WTC11 (cell line): ENCODE measurements around the gene SCYGR5. TPM values are rescaled to one million over a fixed set of nuclear protein-coding genes. Genes with fewer than 3 reads are reported as not detected.

Experiments
- ATAC-seq: fragments of 200-7000 bp; cut with Tn5 transposase; 2 replicates; pipeline ENCODE4 v1.10.0; 2021; ENCODE audit warnings: mild to moderate bottlenecking, moderate library complexity
- CTCF ChIA-PET: fragments of 300-600 bp; sonication (Branson Sonifier 250); formaldehyde crosslinking; loops from one replicate; lab custom pipeline; 2021; ENCODE audit warnings: antibody characterized with exemption; lab: Charles Lee
- POLR2A ChIA-PET: fragments of 350-600 bp; sonication (Branson Sonifier 250); formaldehyde crosslinking; loops from one replicate; lab custom pipeline; 2021; ENCODE audit warnings: antibody characterized with exemption; lab: Charles Lee
- DNase-seq: peaks from one replicate; pipeline ENCODE4 v3.0.0; 2021; ENCODE audit warnings: low spot score
- H3K27ac Mint-ChIP-seq: 2 replicates; pipeline ENCODE4 v1.8.0; 2021; ENCODE audit warnings: mixed read lengths
- H3K27me3 Mint-ChIP-seq: 2 replicates; pipeline ENCODE4 v1.8.0; 2021; ENCODE audit warnings: low read depth, mild to moderate bottlenecking, moderate library complexity, mixed read lengths
- H3K36me3 Mint-ChIP-seq: 2 replicates; pipeline ENCODE4 v1.8.0; 2021; ENCODE audit warnings: mixed read lengths
- H3K4me1 Mint-ChIP-seq: 2 replicates; pipeline ENCODE4 v1.8.0; 2022; ENCODE audit warnings: mixed read lengths
- H3K4me3 Mint-ChIP-seq: 2 replicates; pipeline ENCODE4 v1.8.0; 2021; ENCODE audit warnings: mild to moderate bottlenecking, moderate library complexity, mixed read lengths
- H3K9me3 Mint-ChIP-seq: 2 replicates; pipeline ENCODE4 v1.8.0; 2021; ENCODE audit warnings: mixed read lengths
- CBFB ChIP-seq: sonication (generic); formaldehyde crosslinking; IDR thresholded peaks from 2 replicates; pipeline ENCODE4 v1.8.1; 2022; ENCODE audit warnings: mild to moderate bottlenecking, low read depth, missing genetic modification reagents
- CREB1 ChIP-seq: sonication (generic); formaldehyde crosslinking; IDR thresholded peaks from 2 replicates; pipeline ENCODE4 v1.8.0; 2023; ENCODE audit warnings: mild to moderate bottlenecking, missing genetic modification reagents
- CREM ChIP-seq: sonication (generic); formaldehyde crosslinking; IDR thresholded peaks from 2 replicates; pipeline ENCODE4 v1.8.1; 2022; ENCODE audit warnings: mild to moderate bottlenecking, missing genetic modification reagents, moderate library complexity
- ETV6 ChIP-seq: sonication (generic); formaldehyde crosslinking; IDR thresholded peaks from 2 replicates; pipeline ENCODE4 v1.8.1; 2022; ENCODE audit warnings: mild to moderate bottlenecking, missing genetic modification reagents
- GTF2I ChIP-seq: fragments of 250-450 bp; sonication (Bioruptor Pico); conservative IDR thresholded peaks from 2 replicates; pipeline ENCODE4 v1.4.0; 2021; ENCODE audit warnings: mild to moderate bottlenecking
- IRF2 ChIP-seq: sonication (generic); formaldehyde crosslinking; IDR thresholded peaks from 2 replicates; pipeline ENCODE4 v1.8.0; 2022; ENCODE audit warnings: low read depth, missing genetic modification reagents, borderline replicate concordance
- JAZF1 ChIP-seq: fragments of 250-450 bp; sonication (Bioruptor Pico); IDR thresholded peaks from 2 replicates; pipeline ENCODE4 v1.9.0; 2021; ENCODE audit warnings: moderate library complexity, mild to moderate bottlenecking, inconsistent platforms
- NR1H2 ChIP-seq: sonication (generic); formaldehyde crosslinking; IDR thresholded peaks from 2 replicates; pipeline ENCODE4 v1.9.0; 2021; ENCODE audit warnings: mild to moderate bottlenecking, moderate library complexity, missing genetic modification reagents
- NR3C1 ChIP-seq: sonication (generic); formaldehyde crosslinking; conservative IDR thresholded peaks from 2 replicates; pipeline ENCODE4 v1.8.1; 2023; ENCODE audit warnings: low read depth, mild to moderate bottlenecking, missing genetic modification reagents
- PRRX2 ChIP-seq: fragments of 250-450 bp; sonication (Bioruptor Pico); IDR thresholded peaks from 2 replicates; pipeline ENCODE4 v1.8.0; 2021; ENCODE audit warnings: mild to moderate bottlenecking
- SP1 ChIP-seq: sonication (generic); formaldehyde crosslinking; conservative IDR thresholded peaks from 2 replicates; pipeline ENCODE4 v1.8.1; 2022; ENCODE audit warnings: missing genetic modification reagents
- ZBTB21 ChIP-seq: sonication (generic); formaldehyde crosslinking; IDR thresholded peaks from 2 replicates; pipeline ENCODE4 v1.8.1; 2023; ENCODE audit warnings: mild to moderate bottlenecking, missing genetic modification reagents, borderline replicate concordance
- ZNF138 ChIP-seq: sonication (generic); formaldehyde crosslinking; conservative IDR thresholded peaks from 2 replicates; pipeline ENCODE4 v1.8.1; 2022; ENCODE audit warnings: mild to moderate bottlenecking, moderate library complexity, missing genetic modification reagents
- ZNF232 ChIP-seq: sonication (generic); formaldehyde crosslinking; IDR thresholded peaks from 2 replicates; pipeline ENCODE4 v1.8.0; 2022; ENCODE audit warnings: mild to moderate bottlenecking, missing genetic modification reagents
- total RNA-seq: library from RNA; stranded (reverse); gene quantifications from 3 replicates; pipeline ENCODE4 v1.2.3, GENCODE V29; 2021
- TF ChIP-seq, protein P1 (sequence below): sonication (generic); formaldehyde crosslinking; IDR thresholded peaks from 2 replicates; pipeline ENCODE4 v1.8.0; 2023; ENCODE audit warnings: mild to moderate bottlenecking, missing genetic modification reagents
- TF ChIP-seq, protein P2 (sequence below): sonication (generic); formaldehyde crosslinking; IDR thresholded peaks from 2 replicates; pipeline ENCODE4 v1.8.0; 2022; ENCODE audit warnings: mild to moderate bottlenecking, missing genetic modification reagents
- TF ChIP-seq, protein P3 (sequence below): sonication (generic); formaldehyde crosslinking; conservative IDR thresholded peaks from 2 replicates; pipeline ENCODE4 v1.8.1; 2022; ENCODE audit warnings: mild to moderate bottlenecking, missing genetic modification reagents
- TF ChIP-seq, protein P4 (sequence below): sonication (generic); formaldehyde crosslinking; conservative IDR thresholded peaks from 2 replicates; pipeline ENCODE4 v1.8.1; 2023; ENCODE audit warnings: mild to moderate bottlenecking, low read depth, missing genetic modification reagents, moderate library complexity
- TF ChIP-seq, protein P5 (sequence below): fragments of 250-450 bp; sonication (Bioruptor Pico); IDR thresholded peaks from 2 replicates; pipeline ENCODE4 v1.9.0; 2021; ENCODE audit warnings: mild to moderate bottlenecking
- TF ChIP-seq, protein P6 (sequence below): sonication (generic); formaldehyde crosslinking; IDR thresholded peaks from 2 replicates; pipeline ENCODE4 v1.8.0; 2023; ENCODE audit warnings: missing genetic modification reagents, mild to moderate bottlenecking, borderline replicate concordance

SCYGR5 gene
- total RNA-seq, 1 experiment from 2014 or later = not detected

DNA sequence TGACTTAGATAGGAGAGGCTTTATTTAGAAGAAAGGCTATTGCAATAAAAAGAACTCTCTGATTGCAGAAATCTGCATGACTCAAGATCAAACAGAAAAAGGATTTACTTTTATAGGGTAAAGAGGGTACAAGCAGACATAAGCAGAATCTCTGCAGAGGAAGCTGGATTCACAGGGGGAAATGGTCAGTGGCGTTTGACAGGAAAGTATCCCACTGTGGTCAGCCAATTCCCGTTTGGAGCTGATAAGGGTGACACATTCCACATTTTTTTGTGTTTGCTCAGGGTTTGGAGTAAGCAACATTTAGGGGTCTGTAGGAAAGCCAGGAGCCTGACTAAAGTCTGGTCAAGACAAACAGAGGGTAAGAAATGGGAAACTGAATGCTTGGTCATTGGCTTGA lies 23.9 kb upstream of the SCYGR5 start:
- Mint-ChIP-seq H3K27me3 (no peaks in the 10 kb centered on the region), H3K4me3 (no peak overlapping the region), H3K27ac (no peak overlapping the region), H3K4me1 (no peaks in the 10 kb centered on the region), H3K9me3 (no peaks in the 10 kb centered on the region)
- CTCF ChIA-PET = interaction anchor here (1.0 kb wide), 2 partner anchors 15 to 16 kb away, joined by 3 read pairs; no protein-coding TSS in a partner anchor
- ATAC-seq (no peak), DNase-seq (no peak)
- POLR2A ChIA-PET = no interaction called here
- no peak for TF ChIP-seq GTF2I (CRISPR knock-in tag)
- no peak for TF ChIP-seq NR3C1 (CRISPR knock-in tag)
- TF ChIP-seq, protein P1, sequence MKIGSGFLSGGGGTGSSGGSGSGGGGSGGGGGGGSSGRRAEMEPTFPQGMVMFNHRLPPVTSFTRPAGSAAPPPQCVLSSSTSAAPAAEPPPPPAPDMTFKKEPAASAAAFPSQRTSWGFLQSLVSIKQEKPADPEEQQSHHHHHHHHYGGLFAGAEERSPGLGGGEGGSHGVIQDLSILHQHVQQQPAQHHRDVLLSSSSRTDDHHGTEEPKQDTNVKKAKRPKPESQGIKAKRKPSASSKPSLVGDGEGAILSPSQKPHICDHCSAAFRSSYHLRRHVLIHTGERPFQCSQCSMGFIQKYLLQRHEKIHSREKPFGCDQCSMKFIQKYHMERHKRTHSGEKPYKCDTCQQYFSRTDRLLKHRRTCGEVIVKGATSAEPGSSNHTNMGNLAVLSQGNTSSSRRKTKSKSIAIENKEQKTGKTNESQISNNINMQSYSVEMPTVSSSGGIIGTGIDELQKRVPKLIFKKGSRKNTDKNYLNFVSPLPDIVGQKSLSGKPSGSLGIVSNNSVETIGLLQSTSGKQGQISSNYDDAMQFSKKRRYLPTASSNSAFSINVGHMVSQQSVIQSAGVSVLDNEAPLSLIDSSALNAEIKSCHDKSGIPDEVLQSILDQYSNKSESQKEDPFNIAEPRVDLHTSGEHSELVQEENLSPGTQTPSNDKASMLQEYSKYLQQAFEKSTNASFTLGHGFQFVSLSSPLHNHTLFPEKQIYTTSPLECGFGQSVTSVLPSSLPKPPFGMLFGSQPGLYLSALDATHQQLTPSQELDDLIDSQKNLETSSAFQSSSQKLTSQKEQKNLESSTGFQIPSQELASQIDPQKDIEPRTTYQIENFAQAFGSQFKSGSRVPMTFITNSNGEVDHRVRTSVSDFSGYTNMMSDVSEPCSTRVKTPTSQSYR (CRISPR knock-in tag) = no peak
- TF ChIP-seq, protein P2, sequence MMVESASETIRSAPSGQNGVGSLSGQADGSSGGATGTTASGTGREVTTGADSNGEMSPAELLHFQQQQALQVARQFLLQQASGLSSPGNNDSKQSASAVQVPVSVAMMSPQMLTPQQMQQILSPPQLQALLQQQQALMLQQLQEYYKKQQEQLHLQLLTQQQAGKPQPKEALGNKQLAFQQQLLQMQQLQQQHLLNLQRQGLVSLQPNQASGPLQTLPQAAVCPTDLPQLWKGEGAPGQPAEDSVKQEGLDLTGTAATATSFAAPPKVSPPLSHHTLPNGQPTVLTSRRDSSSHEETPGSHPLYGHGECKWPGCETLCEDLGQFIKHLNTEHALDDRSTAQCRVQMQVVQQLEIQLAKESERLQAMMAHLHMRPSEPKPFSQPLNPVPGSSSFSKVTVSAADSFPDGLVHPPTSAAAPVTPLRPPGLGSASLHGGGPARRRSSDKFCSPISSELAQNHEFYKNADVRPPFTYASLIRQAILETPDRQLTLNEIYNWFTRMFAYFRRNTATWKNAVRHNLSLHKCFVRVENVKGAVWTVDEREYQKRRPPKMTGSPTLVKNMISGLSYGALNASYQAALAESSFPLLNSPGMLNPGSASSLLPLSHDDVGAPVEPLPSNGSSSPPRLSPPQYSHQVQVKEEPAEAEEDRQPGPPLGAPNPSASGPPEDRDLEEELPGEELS (CRISPR knock-in tag) = no peak
- no peak for TF ChIP-seq CBFB
- no peak for TF ChIP-seq SP1 (CRISPR knock-in tag)
- TF ChIP-seq, all 79 proteins: peak for 0
- H3K36me3 Mint-ChIP-seq = no peaks in the 10 kb centered on the region

DNA sequence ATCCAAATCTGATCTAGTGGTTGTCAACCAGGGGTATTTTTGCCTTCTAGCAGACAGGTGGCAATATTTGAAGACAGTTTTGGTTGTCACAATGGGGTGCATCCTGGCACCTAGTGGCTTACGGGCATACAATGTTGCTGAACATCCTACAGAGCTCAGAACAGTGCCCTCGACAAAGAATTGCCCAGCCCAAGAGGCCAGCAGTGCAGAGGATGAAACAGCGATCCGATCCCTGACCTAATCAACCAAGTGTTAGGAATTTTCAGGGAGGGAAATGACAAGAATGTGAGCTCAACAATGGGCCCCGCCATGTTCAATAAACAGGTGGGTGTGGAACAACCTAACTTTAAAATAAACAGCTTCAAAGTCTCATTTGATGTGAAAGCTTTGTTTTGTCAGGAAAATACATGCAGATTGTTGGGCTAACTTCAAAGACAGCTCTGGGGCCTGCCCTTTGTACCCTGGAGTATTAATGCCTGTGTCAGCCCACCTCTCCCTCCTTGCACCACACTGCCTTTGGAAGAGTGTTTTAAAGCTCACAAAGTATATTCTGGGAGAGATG lies 22.5 kb upstream of the SCYGR5 start:
- Mint-ChIP-seq H3K4me3 (no peak overlapping the region), H3K36me3 (no peaks in the 10 kb centered on the region), H3K4me1 (no peaks in the 10 kb centered on the region), H3K27ac (no peak overlapping the region), H3K9me3 (no peaks in the 10 kb centered on the region), H3K27me3 (no peaks in the 10 kb centered on the region)
- CTCF ChIA-PET = interaction anchor here (0.6 to 1.5 kb wide), 3 partner anchors 14 to 129 kb away, joined by 3 to 10 read pairs (median 8); no protein-coding TSS in a partner anchor
- POLR2A ChIA-PET = interaction anchor here (0.5 kb wide), 1 partner anchor 9 kb away, joined by 3 read pairs; no protein-coding TSS in a partner anchor
- TF ChIP-seq JAZF1 (CRISPR knock-in tag) (no peak), IRF2 (CRISPR knock-in tag) (no peak), NR1H2 (CRISPR knock-in tag) (no peak), ZBTB21 (CRISPR knock-in tag) (no peak), ZNF138 (CRISPR knock-in tag) (no peak), ETV6 (CRISPR knock-in tag) (no peak), ZNF232 (no peak), CREB1 (CRISPR knock-in tag) (no peak), CREM (CRISPR knock-in tag) (no peak), PRRX2 (CRISPR knock-in tag) (no peak)
- TF ChIP-seq, protein P3, sequence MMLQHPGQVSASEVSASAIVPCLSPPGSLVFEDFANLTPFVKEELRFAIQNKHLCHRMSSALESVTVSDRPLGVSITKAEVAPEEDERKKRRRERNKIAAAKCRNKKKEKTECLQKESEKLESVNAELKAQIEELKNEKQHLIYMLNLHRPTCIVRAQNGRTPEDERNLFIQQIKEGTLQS (CRISPR knock-in tag) = no peak
- TF ChIP-seq, protein P4, sequence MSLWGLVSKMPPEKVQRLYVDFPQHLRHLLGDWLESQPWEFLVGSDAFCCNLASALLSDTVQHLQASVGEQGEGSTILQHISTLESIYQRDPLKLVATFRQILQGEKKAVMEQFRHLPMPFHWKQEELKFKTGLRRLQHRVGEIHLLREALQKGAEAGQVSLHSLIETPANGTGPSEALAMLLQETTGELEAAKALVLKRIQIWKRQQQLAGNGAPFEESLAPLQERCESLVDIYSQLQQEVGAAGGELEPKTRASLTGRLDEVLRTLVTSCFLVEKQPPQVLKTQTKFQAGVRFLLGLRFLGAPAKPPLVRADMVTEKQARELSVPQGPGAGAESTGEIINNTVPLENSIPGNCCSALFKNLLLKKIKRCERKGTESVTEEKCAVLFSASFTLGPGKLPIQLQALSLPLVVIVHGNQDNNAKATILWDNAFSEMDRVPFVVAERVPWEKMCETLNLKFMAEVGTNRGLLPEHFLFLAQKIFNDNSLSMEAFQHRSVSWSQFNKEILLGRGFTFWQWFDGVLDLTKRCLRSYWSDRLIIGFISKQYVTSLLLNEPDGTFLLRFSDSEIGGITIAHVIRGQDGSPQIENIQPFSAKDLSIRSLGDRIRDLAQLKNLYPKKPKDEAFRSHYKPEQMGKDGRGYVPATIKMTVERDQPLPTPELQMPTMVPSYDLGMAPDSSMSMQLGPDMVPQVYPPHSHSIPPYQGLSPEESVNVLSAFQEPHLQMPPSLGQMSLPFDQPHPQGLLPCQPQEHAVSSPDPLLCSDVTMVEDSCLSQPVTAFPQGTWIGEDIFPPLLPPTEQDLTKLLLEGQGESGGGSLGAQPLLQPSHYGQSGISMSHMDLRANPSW (CRISPR knock-in tag) = no peak
- TF ChIP-seq, protein P5, sequence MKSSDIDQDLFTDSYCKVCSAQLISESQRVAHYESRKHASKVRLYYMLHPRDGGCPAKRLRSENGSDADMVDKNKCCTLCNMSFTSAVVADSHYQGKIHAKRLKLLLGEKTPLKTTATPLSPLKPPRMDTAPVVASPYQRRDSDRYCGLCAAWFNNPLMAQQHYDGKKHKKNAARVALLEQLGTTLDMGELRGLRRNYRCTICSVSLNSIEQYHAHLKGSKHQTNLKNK (CRISPR knock-in tag) = no peak
- TF ChIP-seq, protein P6, sequence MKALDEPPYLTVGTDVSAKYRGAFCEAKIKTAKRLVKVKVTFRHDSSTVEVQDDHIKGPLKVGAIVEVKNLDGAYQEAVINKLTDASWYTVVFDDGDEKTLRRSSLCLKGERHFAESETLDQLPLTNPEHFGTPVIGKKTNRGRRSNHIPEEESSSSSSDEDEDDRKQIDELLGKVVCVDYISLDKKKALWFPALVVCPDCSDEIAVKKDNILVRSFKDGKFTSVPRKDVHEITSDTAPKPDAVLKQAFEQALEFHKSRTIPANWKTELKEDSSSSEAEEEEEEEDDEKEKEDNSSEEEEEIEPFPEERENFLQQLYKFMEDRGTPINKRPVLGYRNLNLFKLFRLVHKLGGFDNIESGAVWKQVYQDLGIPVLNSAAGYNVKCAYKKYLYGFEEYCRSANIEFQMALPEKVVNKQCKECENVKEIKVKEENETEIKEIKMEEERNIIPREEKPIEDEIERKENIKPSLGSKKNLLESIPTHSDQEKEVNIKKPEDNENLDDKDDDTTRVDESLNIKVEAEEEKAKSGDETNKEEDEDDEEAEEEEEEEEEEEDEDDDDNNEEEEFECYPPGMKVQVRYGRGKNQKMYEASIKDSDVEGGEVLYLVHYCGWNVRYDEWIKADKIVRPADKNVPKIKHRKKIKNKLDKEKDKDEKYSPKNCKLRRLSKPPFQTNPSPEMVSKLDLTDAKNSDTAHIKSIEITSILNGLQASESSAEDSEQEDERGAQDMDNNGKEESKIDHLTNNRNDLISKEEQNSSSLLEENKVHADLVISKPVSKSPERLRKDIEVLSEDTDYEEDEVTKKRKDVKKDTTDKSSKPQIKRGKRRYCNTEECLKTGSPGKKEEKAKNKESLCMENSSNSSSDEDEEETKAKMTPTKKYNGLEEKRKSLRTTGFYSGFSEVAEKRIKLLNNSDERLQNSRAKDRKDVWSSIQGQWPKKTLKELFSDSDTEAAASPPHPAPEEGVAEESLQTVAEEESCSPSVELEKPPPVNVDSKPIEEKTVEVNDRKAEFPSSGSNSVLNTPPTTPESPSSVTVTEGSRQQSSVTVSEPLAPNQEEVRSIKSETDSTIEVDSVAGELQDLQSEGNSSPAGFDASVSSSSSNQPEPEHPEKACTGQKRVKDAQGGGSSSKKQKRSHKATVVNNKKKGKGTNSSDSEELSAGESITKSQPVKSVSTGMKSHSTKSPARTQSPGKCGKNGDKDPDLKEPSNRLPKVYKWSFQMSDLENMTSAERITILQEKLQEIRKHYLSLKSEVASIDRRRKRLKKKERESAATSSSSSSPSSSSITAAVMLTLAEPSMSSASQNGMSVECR (CRISPR knock-in tag) = no peak
- no peak for DNase-seq
- ATAC-seq = peak; percentile 51; the same call in 1 of the 2 replicates
